Brain microvascular endothelial cell (primary cell): ENCODE results near the gene ZIC5.

Experiments
- DNase-seq: peaks from one replicate; pipeline ENCODE4 v3.0.0-alpha.2; 2020
- H3K27ac ChIP-seq: fragments of 250-450 bp; sonication (Bioruptor Pico); 2 replicates; pipeline ENCODE4 v1.5.1; 2020; ENCODE audit warnings: mild to moderate bottlenecking, moderate library complexity
- H3K27me3 ChIP-seq: fragments of 250-450 bp; sonication (Bioruptor Pico); replicated peaks from 2 replicates; pipeline ENCODE4 v1.5.1; 2020; ENCODE audit warnings: mild to moderate bottlenecking
- H3K36me3 ChIP-seq: fragments of 250-450 bp; sonication (Bioruptor Pico); replicated peaks from 2 replicates; pipeline ENCODE4 v1.5.1; 2020; ENCODE audit warnings: mild to moderate bottlenecking
- H3K4me3 ChIP-seq: 2 replicates; pipeline ENCODE4 v1.5.1; 2011; ENCODE audit warnings: low read depth, mild to moderate bottlenecking, control low read depth, low read length, moderate library complexity
- in situ Hi-C: cut with HindIII; loops from 2 replicates; pipeline ENCODE4 v1.10.0; 2017; ENCODE audit warnings: low sequenced_read_pairs, low pct_ligation_motif_present
- TF ChIP-seq, protein P1 (sequence below): IDR thresholded peaks from 2 replicates; pipeline ENCODE4 v1.5.1; 2011; ENCODE audit warnings: low read depth, mild to moderate bottlenecking, moderate library complexity, low read length, control low read depth, inconsistent platforms; ENCODE audit errors: missing control alignments

ZIC5 gene

DNA sequence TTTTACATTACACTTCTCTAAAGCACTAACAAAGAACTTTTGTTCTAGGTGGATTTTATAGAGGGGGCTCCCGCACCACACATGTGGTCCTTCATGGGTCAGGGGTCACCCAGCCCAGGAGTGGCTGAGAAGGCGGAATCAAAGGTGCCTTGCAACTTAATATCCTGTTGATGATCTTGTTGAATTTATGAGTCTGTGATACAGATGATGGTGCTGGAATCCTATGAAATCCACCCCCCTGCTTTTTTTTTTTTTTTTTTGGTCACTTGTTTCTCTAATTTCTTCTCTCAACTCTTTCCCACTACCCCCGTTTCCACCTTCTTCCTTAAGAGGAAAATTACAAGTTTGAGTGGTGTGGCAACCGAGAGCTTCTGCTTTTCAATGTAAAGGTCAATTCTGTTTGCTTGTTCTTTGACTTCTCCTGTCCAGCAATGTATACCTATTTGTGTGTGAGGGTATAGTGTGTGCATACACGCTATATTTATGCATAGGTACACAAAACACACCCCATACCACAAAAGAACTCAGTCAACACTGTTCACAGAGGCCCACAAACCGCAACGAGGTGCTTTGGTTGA, 5.9 kb upstream of the ZIC5 start:
- Histone ChIP-seq H3K27ac (no peak overlapping the region), H3K4me3 (no peak overlapping the region), H3K36me3 (no peaks in the 10 kb centered on the region), H3K27me3 (peaks cover 8% of the 10 kb centered on the region)
- no peak for DNase-seq
- TF ChIP-seq, protein P1, sequence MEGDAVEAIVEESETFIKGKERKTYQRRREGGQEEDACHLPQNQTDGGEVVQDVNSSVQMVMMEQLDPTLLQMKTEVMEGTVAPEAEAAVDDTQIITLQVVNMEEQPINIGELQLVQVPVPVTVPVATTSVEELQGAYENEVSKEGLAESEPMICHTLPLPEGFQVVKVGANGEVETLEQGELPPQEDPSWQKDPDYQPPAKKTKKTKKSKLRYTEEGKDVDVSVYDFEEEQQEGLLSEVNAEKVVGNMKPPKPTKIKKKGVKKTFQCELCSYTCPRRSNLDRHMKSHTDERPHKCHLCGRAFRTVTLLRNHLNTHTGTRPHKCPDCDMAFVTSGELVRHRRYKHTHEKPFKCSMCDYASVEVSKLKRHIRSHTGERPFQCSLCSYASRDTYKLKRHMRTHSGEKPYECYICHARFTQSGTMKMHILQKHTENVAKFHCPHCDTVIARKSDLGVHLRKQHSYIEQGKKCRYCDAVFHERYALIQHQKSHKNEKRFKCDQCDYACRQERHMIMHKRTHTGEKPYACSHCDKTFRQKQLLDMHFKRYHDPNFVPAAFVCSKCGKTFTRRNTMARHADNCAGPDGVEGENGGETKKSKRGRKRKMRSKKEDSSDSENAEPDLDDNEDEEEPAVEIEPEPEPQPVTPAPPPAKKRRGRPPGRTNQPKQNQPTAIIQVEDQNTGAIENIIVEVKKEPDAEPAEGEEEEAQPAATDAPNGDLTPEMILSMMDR, result no peak
- in situ Hi-C loops, result no loop called here

DNA sequence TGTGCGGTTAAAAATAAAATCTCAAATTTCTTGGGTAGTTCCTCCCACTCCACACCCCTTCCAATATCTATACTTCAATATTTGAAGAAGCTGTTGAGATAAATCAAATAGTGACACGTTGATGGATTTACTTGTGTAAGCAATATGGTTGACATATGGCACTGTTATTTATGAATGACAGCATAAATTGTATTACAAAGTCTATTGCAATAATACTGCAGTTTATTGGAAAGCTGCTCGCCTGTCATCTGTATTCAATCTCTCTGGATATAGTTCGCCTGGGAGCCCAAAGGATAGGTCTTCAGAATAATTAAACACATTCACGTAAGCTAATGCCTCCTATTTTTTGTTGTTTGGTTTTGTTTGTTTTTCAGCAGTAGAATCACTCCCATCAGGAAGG, 5.0 kb upstream of the ZIC5 start:
- in situ Hi-C loops, result no loop called here
- TF ChIP-seq, protein P1, result no peak
- H3K27me3 ChIP-seq, result peaks cover 16% of the 10 kb centered on the region

DNA sequence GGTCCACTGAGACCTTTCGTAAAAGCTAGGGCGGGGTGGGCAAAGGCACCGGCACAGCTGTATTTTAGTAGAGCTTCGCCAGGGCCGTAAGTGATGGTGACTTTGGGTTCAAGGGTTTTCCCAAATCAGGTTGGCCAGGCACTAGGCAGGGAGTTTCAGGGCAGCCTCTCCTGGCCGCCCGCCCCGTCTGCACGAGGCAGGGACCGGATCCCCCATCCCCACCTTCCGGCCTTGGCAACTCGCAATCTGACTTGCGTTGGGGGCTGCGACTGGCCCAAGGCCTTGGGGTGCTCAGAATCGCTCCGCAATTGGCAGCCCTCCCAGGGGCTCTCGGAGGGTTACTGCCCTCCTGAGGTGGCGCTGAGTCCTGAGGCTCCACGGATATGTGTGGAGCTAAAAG, 4.1 kb upstream of the ZIC5 start:
- no peak overlapping the region for H3K27ac ChIP-seq

More for the DNA sequence above, 5.0 kb upstream of the ZIC5 start:
- H3K27ac ChIP-seq, result no peak overlapping the region
- DNase-seq, result no peak
- H3K4me3 ChIP-seq, result no peak overlapping the region
- no peaks in the 10 kb centered on the region for H3K36me3 ChIP-seq

DNA sequence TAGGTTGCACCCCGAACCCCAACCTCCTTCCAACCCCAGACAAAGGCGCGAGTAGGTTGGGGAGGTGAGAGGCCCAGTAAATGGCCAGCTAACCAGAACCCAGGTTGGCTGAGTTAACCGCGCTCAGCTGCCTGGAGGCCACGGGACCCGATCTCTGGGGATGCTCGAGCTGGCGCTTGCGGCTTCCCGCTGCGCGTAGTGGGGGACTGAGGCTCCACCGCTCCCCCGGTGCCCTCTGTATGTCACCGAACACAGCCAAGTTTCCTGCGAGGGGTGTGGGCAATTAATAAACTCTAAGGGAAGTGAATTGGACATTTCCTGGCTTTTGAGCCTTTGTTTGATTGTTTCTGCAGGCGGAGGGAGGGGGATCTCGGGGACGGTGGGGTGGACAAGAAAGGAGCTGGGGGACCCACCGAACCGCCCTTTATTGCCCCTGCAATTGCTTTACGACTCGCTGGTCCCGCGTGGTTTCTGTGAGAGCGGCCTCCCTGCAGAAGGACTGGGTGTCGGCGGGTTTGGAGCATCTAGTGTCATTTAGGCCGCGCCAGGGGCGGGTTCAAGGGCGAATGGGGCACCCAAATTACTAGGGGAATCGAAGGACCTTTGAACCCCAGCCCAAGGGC, 3.5 kb upstream of the ZIC5 start:
- no peak overlapping the region for H3K4me3 ChIP-seq
- TF ChIP-seq, protein P1, result no peak
- no peak overlapping the region for H3K27ac ChIP-seq
- in situ Hi-C loops, result no loop called here
- H3K27me3 ChIP-seq, result peaks cover 16% of the 10 kb centered on the region
- no peak for DNase-seq
- no peaks in the 10 kb centered on the region for H3K36me3 ChIP-seq

More for the DNA sequence above, 4.1 kb upstream of the ZIC5 start:
- no peaks in the 10 kb centered on the region for H3K36me3 ChIP-seq
- TF ChIP-seq, protein P1, result no peak
- H3K27me3 ChIP-seq, result peaks cover 16% of the 10 kb centered on the region
- H3K4me3 ChIP-seq, result no peak overlapping the region
- DNase-seq, result no peak
- in situ Hi-C loops, result no loop called here

DNA sequence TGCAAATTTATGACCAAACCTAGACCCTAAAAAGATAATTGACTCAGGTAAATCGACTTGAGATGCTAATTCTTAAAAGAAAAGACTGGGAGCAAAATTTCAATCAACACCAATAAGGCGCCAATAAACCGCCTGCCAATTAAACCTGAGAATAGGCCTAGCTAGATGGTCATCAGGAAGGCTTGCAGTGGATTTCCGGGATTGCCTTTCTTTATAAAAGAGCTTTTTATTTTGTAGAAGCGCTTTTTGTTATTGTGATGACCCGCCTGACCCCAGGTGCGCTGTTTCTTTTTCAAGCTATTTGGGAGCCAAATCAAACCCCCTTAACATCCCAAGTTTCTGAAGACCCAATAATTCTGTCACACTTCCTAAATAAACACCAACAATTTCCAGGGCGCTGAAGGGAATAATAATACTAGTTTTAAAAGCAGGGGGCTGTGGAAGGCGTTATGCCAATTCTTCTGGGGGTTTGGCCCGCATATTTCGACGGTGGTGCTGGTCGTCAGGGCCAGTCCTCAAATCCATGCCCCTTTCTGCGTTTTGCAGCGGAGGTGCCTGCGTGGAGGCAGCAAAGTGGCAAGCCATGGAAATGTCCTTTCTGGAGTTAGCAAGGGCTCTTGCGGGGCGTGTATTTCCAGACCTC, 2.9 kb upstream of the ZIC5 start:
- in situ Hi-C loops, result no loop called here
- TF ChIP-seq, protein P1, result no peak
- Histone ChIP-seq H3K27me3 (peaks cover 16% of the 10 kb centered on the region), H3K27ac (no peak overlapping the region), H3K4me3 (no peak overlapping the region), H3K36me3 (no peaks in the 10 kb centered on the region)
- DNase-seq, result no peak
